Activated T-helper 17 cell treated with anti-CD3 and anti-CD28 coated beads, Interleukin-2, amount 50 U/mL, for 72 hours (primary cell): ENCODE data around the gene INSIG1. TPM values are rescaled to one million over a fixed set of nuclear protein-coding genes. Genes with fewer than 3 reads are reported as not detected.

Experiments used
- ATAC-seq: fragments of 150-1000 bp; cut with Tn5 transposase; replicated peaks from 2 replicates; pipeline ENCODE4 v1.10.0; 2021; ENCODE audit warnings: mild to moderate bottlenecking, moderate library complexity
- H3K27ac Mint-ChIP-seq: one replicate; pipeline ENCODE4 v1.8.0; 2022; ENCODE audit warnings: mixed read lengths
- H3K27me3 Mint-ChIP-seq: one replicate; pipeline ENCODE4 v1.8.0; 2022; ENCODE audit warnings: mixed read lengths
- H3K36me3 Mint-ChIP-seq: one replicate; pipeline ENCODE4 v1.8.0; 2022; ENCODE audit warnings: low read depth, mild to moderate bottlenecking, mixed read lengths
- H3K4me1 Mint-ChIP-seq: one replicate; pipeline ENCODE4 v1.8.0; 2022; ENCODE audit warnings: mixed read lengths
- H3K4me3 Mint-ChIP-seq: one replicate; pipeline ENCODE4 v1.8.0; 2022; ENCODE audit warnings: mild to moderate bottlenecking, mixed read lengths
- H3K9me3 Mint-ChIP-seq: one replicate; pipeline ENCODE4 v1.8.0; 2022; ENCODE audit warnings: mixed read lengths
- total RNA-seq, 2 donors: library from RNA; stranded (reverse); gene quantifications; one replicate each; pipeline ENCODE4 v1.2.3, GENCODE V29; 2022

Gene INSIG1
- total RNA-seq, 2 donors from 2014 or later: 140 to 216 TPM

- no peak overlapping the region for H3K4me3 Mint-ChIP-seq
- peaks cover 26% of the 10 kb centered on the region for H3K27me3 Mint-ChIP-seq
- H3K4me1 Mint-ChIP-seq: no peaks in the 10 kb centered on the region
- no peaks in the 10 kb centered on the region for H3K9me3 Mint-ChIP-seq
- ATAC-seq: no peak
- H3K27ac Mint-ChIP-seq: no peak overlapping the region
- no peaks in the 10 kb centered on the region for H3K36me3 Mint-ChIP-seq
These were observed 59.9 kb downstream of the INSIG1 start for GRCh38 chr7:155357573-155358041.

GRCh38 chr7:155358066-155358947 lies 60.6 kb downstream of the INSIG1 start:
- peaks cover 29% of the 10 kb centered on the region for H3K27me3 Mint-ChIP-seq
- no peak overlapping the region for H3K4me3 Mint-ChIP-seq
- no peaks in the 10 kb centered on the region for H3K36me3 Mint-ChIP-seq
- H3K27ac Mint-ChIP-seq: no peak overlapping the region
- no peaks in the 10 kb centered on the region for H3K4me1 Mint-ChIP-seq
- no peaks in the 10 kb centered on the region for H3K9me3 Mint-ChIP-seq
- ATAC-seq: no peak

- peaks cover 34% of the 10 kb centered on the region for H3K27me3 Mint-ChIP-seq
- no peak for ATAC-seq
- no peak overlapping the region for H3K4me3 Mint-ChIP-seq
- no peaks in the 10 kb centered on the region for H3K36me3 Mint-ChIP-seq
- H3K27ac Mint-ChIP-seq: no peak overlapping the region
- no peaks in the 10 kb centered on the region for H3K9me3 Mint-ChIP-seq
- no peaks in the 10 kb centered on the region for H3K4me1 Mint-ChIP-seq
These were observed 61.5 kb downstream of the INSIG1 start for GRCh38 chr7:155358948-155359712.

Other genes with a start within 250 kb of the INSIG1 start
- not detected for gene HTR5A, start 227.6 kb upstream of the INSIG1 start, total RNA-seq
- gene EN2, start 160.3 kb downstream of the INSIG1 start, total RNA-seq: not detected
- not detected for gene CNPY1, start 248.7 kb downstream of the INSIG1 start, total RNA-seq